SU-DHL-6 (cell line): ENCODE data around the gene DCDC2C.

Experiments used
- H2AFZ ChIP-seq: fragments of 200-600 bp; sonication (generic); 2 replicates; pipeline ENCODE4 v1.6.1; 2014; ENCODE audit warnings: low read depth, mild to moderate bottlenecking, moderate library complexity, mixed read lengths, antibody characterized with exemption, low read length; ENCODE audit not compliant: severe bottlenecking
- H3F3A ChIP-seq: fragments of 200-600 bp; shearing (Covaris generic); 2 replicates; pipeline ENCODE4 v1.6.0; 2016; ENCODE audit warnings: antibody characterized with exemption, mild to moderate bottlenecking; ENCODE audit not compliant: insufficient read depth
- H3K27ac ChIP-seq: fragments of 200-600 bp; sonication (generic); 2 replicates; pipeline ENCODE4 v1.5.1; 2016; ENCODE audit warnings: low read depth, mild to moderate bottlenecking, low read length, moderate library complexity, mixed read lengths
- H3K27me3 ChIP-seq: fragments of 200-600 bp; sonication (generic), shearing (Covaris generic); 2 replicates; pipeline ENCODE4 v1.6.0; 2014; ENCODE audit warnings: mild to moderate bottlenecking, low read length
- H3K36me3 ChIP-seq: fragments of 200-600 bp; sonication (generic); 2 replicates; pipeline ENCODE4 v1.6.1; 2014; ENCODE audit warnings: mild to moderate bottlenecking, low read length, mixed read lengths
- H3K4me2 ChIP-seq: fragments of 300-600, 200-600 bp; shearing (Covaris generic), sonication (generic); 2 replicates; pipeline ENCODE4 v1.6.0; 2014; ENCODE audit warnings: low read length, low read depth, mild to moderate bottlenecking; ENCODE audit not compliant: poor library complexity, severe bottlenecking
- H3K4me3 ChIP-seq: fragments of 200-600 bp; sonication (generic); 2 replicates; pipeline ENCODE4 v1.5.1; 2014; ENCODE audit warnings: antibody characterized with exemption, low read length, mild to moderate bottlenecking, mixed read lengths; ENCODE audit not compliant: insufficient read depth, poor library complexity, severe bottlenecking
- H3K79me2 ChIP-seq: fragments of 200-600 bp; sonication (generic); 2 replicates; pipeline ENCODE4 v1.6.1; 2014; ENCODE audit warnings: mild to moderate bottlenecking, low read length, moderate library complexity; ENCODE audit not compliant: insufficient read depth
- H3K9ac ChIP-seq: fragments of 200-600 bp; sonication (generic); 2 replicates; pipeline ENCODE4 v1.7.0; 2014; ENCODE audit warnings: mild to moderate bottlenecking, low read length
- H3K9me2 ChIP-seq: fragments of 200-600 bp; sonication (generic); replicated peaks from 2 replicates; pipeline ENCODE4 v1.6.1; 2014; ENCODE audit warnings: low read length; ENCODE audit not compliant: insufficient read depth
- H3K9me3 ChIP-seq: fragments of 200-600 bp; sonication (generic); 2 replicates; pipeline ENCODE4 v1.6.1; 2014; ENCODE audit warnings: low read length, mixed read lengths; ENCODE audit not compliant: insufficient read depth
- H4K20me1 ChIP-seq: fragments of 200-600 bp; sonication (generic); 2 replicates; pipeline ENCODE4 v1.6.1; 2014; ENCODE audit warnings: low read depth, mild to moderate bottlenecking, antibody characterized with exemption, low read length, moderate library complexity, mixed read lengths
- EZH2phosphoT487 ChIP-seq: fragments of 200-600 bp; sonication (generic), shearing (Covaris generic); conservative IDR thresholded peaks from 2 replicates; pipeline ENCODE4 v1.6.1; 2018; ENCODE audit warnings: mild to moderate bottlenecking, antibody characterized with exemption, low read length, moderate library complexity, mixed read lengths
- TF ChIP-seq, protein P1 (sequence below): fragments of 200-600 bp; sonication (generic); IDR thresholded peaks from one replicate; pipeline ENCODE4 v1.5.1; 2017; ENCODE audit warnings: antibody characterized with exemption, mild to moderate bottlenecking, low read length, moderate library complexity; ENCODE audit not compliant: insufficient read depth, poor library complexity, severe bottlenecking

The DCDC2C gene

DNA sequence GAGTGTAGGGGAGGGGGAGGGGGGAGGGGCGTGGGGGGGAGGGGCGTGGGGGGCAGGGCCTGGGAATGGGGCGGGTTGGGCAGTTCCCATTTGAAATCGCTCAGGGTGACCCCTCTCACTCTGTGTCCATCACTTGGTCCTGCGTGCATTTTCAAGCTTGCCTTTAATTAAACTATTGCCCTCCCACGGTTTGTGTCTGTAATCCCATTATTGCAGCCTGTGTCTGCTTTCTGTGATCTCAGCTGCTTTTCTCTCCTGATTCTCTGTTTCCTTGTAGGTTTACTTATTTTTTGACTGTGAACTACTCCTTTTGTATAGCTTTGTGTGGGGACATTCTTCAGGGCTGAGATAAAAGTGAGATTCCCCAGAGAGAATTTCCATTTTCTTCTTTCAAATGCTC lies 1.3 kb downstream of the DCDC2C start:
- Histone ChIP-seq H3K9ac (no peak overlapping the region), H4K20me1 (no peaks in the 10 kb centered on the region), H3K27ac (no peak overlapping the region), H3K9me3 (no peaks in the 10 kb centered on the region), H3K36me3 (no peaks in the 10 kb centered on the region), H2AFZ (no peak overlapping the region), H3F3A (no peaks in the 10 kb centered on the region), H3K9me2 (no peaks in the 10 kb centered on the region), H3K27me3 (no peaks in the 10 kb centered on the region), H3K4me2 (no peak overlapping the region), H3K4me3 (no peak overlapping the region), H3K79me2 (no peaks in the 10 kb centered on the region)
- TF ChIP-seq, protein P1, sequence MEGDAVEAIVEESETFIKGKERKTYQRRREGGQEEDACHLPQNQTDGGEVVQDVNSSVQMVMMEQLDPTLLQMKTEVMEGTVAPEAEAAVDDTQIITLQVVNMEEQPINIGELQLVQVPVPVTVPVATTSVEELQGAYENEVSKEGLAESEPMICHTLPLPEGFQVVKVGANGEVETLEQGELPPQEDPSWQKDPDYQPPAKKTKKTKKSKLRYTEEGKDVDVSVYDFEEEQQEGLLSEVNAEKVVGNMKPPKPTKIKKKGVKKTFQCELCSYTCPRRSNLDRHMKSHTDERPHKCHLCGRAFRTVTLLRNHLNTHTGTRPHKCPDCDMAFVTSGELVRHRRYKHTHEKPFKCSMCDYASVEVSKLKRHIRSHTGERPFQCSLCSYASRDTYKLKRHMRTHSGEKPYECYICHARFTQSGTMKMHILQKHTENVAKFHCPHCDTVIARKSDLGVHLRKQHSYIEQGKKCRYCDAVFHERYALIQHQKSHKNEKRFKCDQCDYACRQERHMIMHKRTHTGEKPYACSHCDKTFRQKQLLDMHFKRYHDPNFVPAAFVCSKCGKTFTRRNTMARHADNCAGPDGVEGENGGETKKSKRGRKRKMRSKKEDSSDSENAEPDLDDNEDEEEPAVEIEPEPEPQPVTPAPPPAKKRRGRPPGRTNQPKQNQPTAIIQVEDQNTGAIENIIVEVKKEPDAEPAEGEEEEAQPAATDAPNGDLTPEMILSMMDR = no peak
- no peak for TF ChIP-seq EZH2phosphoT487

DNA sequence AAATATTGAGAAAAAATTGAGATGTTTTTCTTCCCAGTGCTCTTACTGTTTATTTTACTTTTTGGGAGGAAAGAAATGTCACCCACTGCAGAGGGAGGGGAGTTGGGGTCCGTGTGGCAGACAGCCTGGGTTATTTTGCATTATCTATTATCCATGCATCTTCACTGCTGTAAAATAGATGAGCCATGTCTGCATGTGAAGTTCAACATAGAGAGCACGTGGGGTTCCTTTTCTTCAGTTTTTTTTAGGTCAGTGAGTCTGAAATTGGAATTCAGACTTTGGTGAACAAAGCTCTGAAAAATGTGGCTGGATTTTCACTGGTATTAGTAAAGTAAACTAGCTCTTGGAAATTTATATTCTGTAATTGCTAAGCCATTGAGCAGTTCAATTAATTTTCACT lies 2.4 kb downstream of the DCDC2C start:
- Histone ChIP-seq H3K4me2 (no peak overlapping the region), H2AFZ (no peak overlapping the region), H3K9me3 (no peaks in the 10 kb centered on the region), H3K9ac (no peak overlapping the region), H3K27me3 (no peaks in the 10 kb centered on the region), H3K9me2 (no peaks in the 10 kb centered on the region), H3K27ac (no peak overlapping the region), H3F3A (no peaks in the 10 kb centered on the region), H3K4me3 (no peak overlapping the region), H3K36me3 (no peaks in the 10 kb centered on the region), H4K20me1 (no peaks in the 10 kb centered on the region), H3K79me2 (no peaks in the 10 kb centered on the region)
- TF ChIP-seq EZH2phosphoT487 = no peak
- TF ChIP-seq, protein P1 = no peak

DNA sequence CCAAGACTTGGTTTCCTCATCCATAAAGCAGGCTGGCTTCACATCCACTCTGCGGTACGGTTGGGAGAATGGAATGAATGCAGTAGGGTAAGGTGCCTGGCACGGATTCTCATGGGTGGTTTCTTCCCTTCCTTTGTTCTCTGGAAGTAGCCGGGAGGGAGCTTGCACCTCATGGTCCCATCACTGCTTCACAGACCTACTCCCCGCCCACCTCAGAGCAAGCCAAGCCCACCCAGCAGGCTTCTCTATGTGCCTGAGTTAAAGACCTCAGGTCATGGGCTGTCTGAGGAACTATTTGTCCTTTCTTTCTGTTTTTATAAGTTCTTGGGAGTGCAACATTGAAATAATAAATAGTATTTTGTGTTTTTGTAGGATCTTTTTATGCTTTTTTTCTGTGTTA lies 3.5 kb downstream of the DCDC2C start:
- no peak overlapping the region for H3K27ac ChIP-seq
- no peak overlapping the region for H3K9ac ChIP-seq
- H3K9me2 ChIP-seq = no peaks in the 10 kb centered on the region
- no peaks in the 10 kb centered on the region for H3K79me2 ChIP-seq
- no peak overlapping the region for H3K4me3 ChIP-seq
- H3K27me3 ChIP-seq = no peaks in the 10 kb centered on the region
- H3K36me3 ChIP-seq = no peaks in the 10 kb centered on the region
- TF ChIP-seq, protein P1 = no peak
- H3K9me3 ChIP-seq = no peaks in the 10 kb centered on the region
- no peak overlapping the region for H3K4me2 ChIP-seq
- H3F3A ChIP-seq = no peaks in the 10 kb centered on the region
- H4K20me1 ChIP-seq = no peaks in the 10 kb centered on the region
- no peak overlapping the region for H2AFZ ChIP-seq

DNA sequence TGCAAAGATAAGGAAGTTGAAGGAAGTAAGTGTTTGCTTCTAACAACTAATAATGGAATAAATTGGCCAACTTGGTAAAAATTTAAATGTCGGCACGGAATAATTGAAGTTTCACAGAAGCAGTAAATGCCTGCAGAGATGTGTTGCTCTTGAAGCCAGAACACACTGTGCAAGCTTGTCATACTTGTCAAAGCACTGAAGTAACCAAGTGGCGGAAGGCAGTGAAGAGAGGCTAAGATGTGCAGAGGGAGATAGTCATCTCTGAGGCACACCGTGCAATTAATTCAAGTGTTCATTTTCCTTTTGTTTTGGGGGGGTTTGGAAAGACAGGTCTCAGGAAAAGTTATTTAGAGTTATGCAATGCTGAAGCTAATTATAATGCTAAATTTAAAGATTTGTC lies 5.2 kb downstream of the DCDC2C start:
- no peaks in the 10 kb centered on the region for H3K9me2 ChIP-seq
- no peaks in the 10 kb centered on the region for H3K27me3 ChIP-seq
- no peak overlapping the region for H3K4me2 ChIP-seq
- no peak overlapping the region for H2AFZ ChIP-seq
- no peaks in the 10 kb centered on the region for H3F3A ChIP-seq
- no peak for TF ChIP-seq EZH2phosphoT487
- TF ChIP-seq, protein P1 = no peak
- H4K20me1 ChIP-seq = no peaks in the 10 kb centered on the region
- no peak overlapping the region for H3K9ac ChIP-seq
- H3K79me2 ChIP-seq = no peaks in the 10 kb centered on the region
- no peak overlapping the region for H3K27ac ChIP-seq
- H3K9me3 ChIP-seq = no peaks in the 10 kb centered on the region
- H3K4me3 ChIP-seq = no peak overlapping the region
- H3K36me3 ChIP-seq = no peaks in the 10 kb centered on the region
